HG03558 (cell line): ENCODE results near the gene C2orf78.

ENCODE experiments used
- ATAC-seq: cut with Tn5 transposase; IDR thresholded peaks from one replicate; pipeline ENCODE4 v1.9.1; 2021; ENCODE audit warnings: moderate number of reproducible peaks; ENCODE audit not compliant: unreplicated experiment; ENCODE audit errors: extremely low read depth

C2orf78 gene

DNA sequence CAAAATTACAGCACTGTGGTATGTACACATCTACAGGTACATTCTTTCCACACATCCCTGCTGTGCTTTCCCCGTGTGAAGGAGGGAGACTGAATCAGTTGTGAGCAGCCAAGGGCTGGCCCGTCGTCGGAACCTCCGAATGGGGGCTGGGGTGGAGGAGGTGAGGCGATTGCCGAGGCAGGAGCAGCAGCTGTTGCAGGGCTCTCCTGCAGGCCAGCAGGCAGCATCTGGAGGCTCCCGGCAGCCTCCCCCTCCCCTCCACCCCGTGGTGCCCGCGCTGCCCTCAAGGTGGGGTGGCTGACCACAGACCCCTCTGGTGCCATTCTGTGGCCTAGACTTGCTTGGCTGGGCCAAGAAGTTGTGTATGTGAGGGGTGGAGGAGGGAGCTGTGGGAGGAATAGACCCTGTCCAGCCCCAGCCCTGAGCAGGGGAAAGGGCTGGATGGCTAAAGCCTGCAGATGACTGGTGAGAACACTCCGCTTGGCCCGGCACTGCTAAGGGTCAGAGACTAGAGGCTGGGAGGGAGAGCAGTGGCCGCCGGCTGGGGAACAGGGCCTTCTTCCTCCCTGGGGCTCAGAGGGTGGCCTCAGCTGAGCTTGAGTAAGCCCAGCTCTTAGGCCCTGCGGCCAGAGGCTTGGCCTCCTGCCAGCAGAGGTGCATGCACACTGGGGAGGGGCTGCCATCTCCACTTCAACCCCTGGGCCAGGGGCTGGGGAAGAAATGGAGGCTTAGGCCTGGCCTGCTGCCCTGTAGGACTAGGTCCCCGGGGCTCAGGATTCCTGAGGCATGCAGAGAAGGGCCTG, 52.4 kb downstream of the C2orf78 start:
- ATAC-seq = no peak

DNA sequence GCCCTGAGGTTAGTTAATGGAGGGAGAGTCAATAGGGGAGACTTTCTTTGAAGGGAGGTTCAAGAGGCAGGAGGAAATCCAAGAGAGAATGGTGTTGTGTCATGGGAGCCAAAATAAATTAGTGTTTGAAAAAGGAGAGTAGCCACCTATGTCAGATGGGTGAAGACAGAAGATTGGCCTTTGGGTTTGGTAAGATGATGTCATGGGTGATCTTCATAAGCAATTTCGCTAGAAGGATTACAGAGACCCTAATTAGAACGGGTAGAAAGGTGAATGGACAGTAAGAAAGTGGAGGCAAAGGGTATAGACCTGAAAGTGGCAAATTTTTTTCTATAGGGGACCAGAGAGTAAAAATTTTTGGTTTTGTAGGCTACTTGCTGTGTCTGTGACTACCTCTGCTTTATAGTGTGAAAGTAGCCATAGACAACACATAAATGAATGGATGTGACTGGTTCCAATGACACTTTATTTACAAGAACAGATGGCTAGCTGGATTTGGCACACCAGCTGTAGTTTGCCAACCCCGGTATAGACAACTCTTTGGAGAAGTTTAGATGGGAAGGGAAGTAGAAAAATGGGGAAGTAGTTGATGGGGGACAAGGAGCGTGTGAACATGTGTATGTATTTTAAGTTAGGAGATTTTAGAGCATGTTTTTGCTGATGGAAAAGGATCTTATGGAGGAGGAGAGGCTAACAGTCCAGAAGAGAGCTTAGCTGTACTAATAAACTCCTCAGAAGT, 54.0 kb downstream of the C2orf78 start:
- no peak for ATAC-seq

GRCh38 chr2:73838889-73839534, 55.0 kb downstream of the C2orf78 start:
- ATAC-seq = no peak

GRCh38 chr2:73839653-73840411, 55.8 kb downstream of the C2orf78 start:
- no peak for ATAC-seq

DNA sequence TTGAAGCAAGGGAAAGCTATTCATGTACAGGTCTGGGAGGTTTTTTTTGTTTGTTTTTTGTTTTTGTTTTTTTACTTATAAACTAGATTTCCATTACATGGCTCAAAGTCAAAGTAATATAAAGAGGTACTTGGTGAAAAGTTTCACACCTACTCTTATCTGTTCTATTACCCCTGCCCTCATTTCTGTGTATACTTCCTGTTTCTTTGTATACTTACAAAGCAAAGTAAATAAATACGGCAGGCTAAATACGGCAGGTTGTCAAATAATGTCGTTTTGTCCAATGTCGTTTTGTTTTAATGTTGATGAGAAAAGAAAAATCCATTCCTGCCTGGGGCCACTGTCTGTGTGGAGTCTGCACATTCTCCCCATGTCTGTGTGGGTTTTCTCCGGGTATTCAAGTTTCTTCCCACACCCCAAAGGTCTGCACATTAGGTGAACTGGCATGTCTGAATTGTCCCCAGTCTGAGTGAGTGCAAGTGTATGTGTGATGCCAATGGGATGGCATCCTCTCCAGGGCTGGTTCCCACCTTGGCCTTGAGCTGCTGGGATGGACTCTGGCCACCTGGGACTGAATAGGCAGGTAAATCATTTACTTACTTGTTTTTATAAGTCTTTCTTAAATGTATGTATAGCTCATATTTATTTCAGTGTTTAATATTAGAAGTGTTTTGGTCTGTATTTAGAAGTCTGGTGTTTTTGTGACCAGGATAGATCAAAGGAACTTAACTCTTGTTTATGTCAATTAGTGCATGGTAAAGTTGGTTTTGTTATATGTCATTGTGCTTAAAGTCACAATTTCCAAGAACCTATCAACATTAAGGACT, 58.1 kb downstream of the C2orf78 start:
- ATAC-seq = no peak

- no peak for ATAC-seq
Measured at GRCh38 chr2:73842739-73843019, 58.7 kb downstream of the C2orf78 start.

- ATAC-seq = no peak
Measured at GRCh38 chr2:73844087-73844486, 60.1 kb downstream of the C2orf78 start.

GRCh38 chr2:73850009-73850408, 66.0 kb downstream of the C2orf78 start:
- ATAC-seq = no peak

DNA sequence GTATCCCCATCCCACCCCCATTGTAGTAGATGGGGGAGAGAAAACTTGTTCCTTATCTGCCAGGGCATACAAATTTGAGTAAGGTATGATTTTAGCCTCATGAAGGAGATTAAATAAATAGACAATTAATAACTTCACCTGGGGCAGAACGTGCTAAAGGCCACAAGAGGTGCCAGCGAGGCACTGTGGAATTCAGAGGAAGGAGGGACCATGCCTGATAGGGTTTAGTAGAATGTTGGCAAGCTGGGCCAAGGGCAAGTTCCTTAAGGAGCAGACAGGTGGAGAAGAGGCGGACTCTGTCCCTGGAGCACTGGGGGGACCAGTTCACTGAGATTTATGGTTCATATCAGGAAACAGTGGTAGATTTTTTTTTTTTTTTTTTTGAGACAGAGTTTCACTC, 67.3 kb downstream of the C2orf78 start:
- ATAC-seq = no peak

- ATAC-seq = no peak
Measured at GRCh38 chr2:73852020-73852419, 68.0 kb downstream of the C2orf78 start.

DNA sequence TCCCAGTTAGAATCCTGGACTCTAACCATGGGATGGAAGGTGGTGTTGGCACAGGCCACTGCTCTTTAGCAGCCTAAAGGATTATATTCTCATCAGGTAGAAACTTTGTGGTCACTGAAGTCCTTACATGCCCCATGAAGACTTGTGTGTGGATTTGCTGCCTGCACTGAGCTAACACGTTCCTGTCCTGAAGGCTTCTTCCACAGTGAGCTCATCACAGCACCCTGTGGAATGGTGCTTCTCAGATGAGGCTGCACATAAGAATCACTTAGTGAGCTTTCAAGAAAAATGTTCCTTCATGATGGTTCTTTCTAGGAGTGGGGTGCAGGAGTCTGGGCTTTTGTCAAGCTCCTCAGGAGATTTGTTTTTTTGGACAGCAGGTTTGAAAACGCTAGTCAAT, 71.5 kb downstream of the C2orf78 start:
- no peak for ATAC-seq

GRCh38 chr2:73856214-73856613, 72.2 kb downstream of the C2orf78 start:
- no peak for ATAC-seq

- ATAC-seq = no peak
Measured at GRCh38 chr2:73859721-73860586, 76.0 kb downstream of the C2orf78 start.

GRCh38 chr2:73862987-73863386, 79.0 kb downstream of the C2orf78 start:
- ATAC-seq = no peak
